HepG2 (cell line): ENCODE measurements around the gene STXBP2. TPM values are rescaled to one million over a fixed set of nuclear protein-coding genes. Genes with fewer than 3 reads are reported as not detected.

Experiments
- ATAC-seq: fragments of 200-7000 bp; cut with Tn5 transposase; 3 replicates; pipeline ENCODE4 v1.9.1; 2020; ENCODE audit warnings: mild to moderate bottlenecking, moderate library complexity
- BruUV-seq: library from RNA; stranded (reverse); fragments of 400-500 nt; replicated peaks from 2 replicates; lab custom pipeline; 2021; lab: Mats Ljungman, UMichigan
- CTCF ChIA-PET: fragments of 300-600 bp; formaldehyde crosslinking; extraction: SDS; loops from one replicate; lab custom pipeline; 2021; ENCODE audit warnings: low total read pairs, inconsistent platforms, low intra/inter-chr PET ratio; lab: Yijun Ruan, JAX
- POLR2A ChIA-PET: fragments of 350-600 bp; sonication (Branson Sonifier 250); formaldehyde crosslinking; loops from one replicate; lab custom pipeline; 2020; ENCODE audit warnings: antibody characterized with exemption, inconsistent platforms; lab: Yijun Ruan, JAX
- DNase-seq: peaks from one replicate; pipeline ENCODE4 v3.0.0-alpha.2; 2015; ENCODE audit warnings: low spot score
- FAIRE-seq: peaks from 3 replicates; lab custom pipeline; 2011; peaks lifted over from hg19 to GRCh38; lab: Jason Lieb, UNC
- H2AFZ ChIP-seq: one replicate; pipeline ENCODE4 v1.6.1; 2011; ENCODE audit warnings: low read length, inconsistent platforms
- H3K27ac ChIP-seq: fragments of 300-600 bp; 3 replicates; pipeline ENCODE4 v1.8.0; 2011; ENCODE audit warnings: mixed run types, mild to moderate bottlenecking, mixed read lengths, low read length, inconsistent platforms; ENCODE audit not compliant: insufficient read depth; ENCODE audit errors: extremely low read length
- H3K27me3 ChIP-seq, 2 experiments: fragments of 200-600 bp in 1 of 2; 2 replicates in 1 of 2; 3 replicates in 1 of 2; pipeline versions ENCODE4 v1.6.0 to v1.8.0; 2011; ENCODE audit warnings: low read length in 2 of 2, mild to moderate bottlenecking in 2 of 2, moderate library complexity in 2 of 2, inconsistent platforms in 1 of 2; ENCODE audit not compliant: insufficient read depth in 2 of 2, control insufficient read depth in 1 of 2
- H3K36me3 ChIP-seq, 2 experiments: fragments of 200-600 bp in 1 of 2; replicated peaks in 1 of 2; 2 replicates in 1 of 2; 3 replicates in 1 of 2; pipeline versions ENCODE4 v1.5.1 to v1.8.0; 2011; ENCODE audit warnings: low read length in 2 of 2, inconsistent platforms in 1 of 2; ENCODE audit not compliant: insufficient read depth in 2 of 2, control insufficient read depth in 1 of 2
- H3K4me1 ChIP-seq: 2 replicates; pipeline ENCODE4 v1.5.1; 2012; ENCODE audit warnings: low read length, inconsistent platforms; ENCODE audit not compliant: insufficient read depth
- H3K4me2 ChIP-seq: 2 replicates; pipeline ENCODE4 v1.6.0; 2011; ENCODE audit warnings: low read depth, low read length, inconsistent platforms
- H3K4me3 ChIP-seq, 3 experiments: fragments of 200-600 bp in 1 of 3; sonication (generic), shearing (Covaris generic) in 1 of 3; replicated peaks in 1 of 3; 2 replicates each; pipeline ENCODE4 v1.5.1; 2011 to 2016; ENCODE audit warnings: low read length in 3 of 3, inconsistent platforms in 2 of 3, low read depth in 2 of 3, mild to moderate bottlenecking in 2 of 3, control low read depth in 1 of 3, mixed read lengths in 1 of 3; ENCODE audit not compliant: insufficient read depth in 1 of 3
- H3K79me2 ChIP-seq: one replicate; pipeline ENCODE4 v1.6.1; 2011; ENCODE audit warnings: low read length, inconsistent platforms; ENCODE audit not compliant: insufficient read depth
- H3K9ac ChIP-seq: 2 replicates; pipeline ENCODE4 v1.6.0; 2011; ENCODE audit warnings: mild to moderate bottlenecking, low read depth, low read length, inconsistent platforms; ENCODE audit not compliant: insufficient read depth
- H3K9me3 ChIP-seq: 2 replicates; pipeline ENCODE4 v1.5.1; 2012; ENCODE audit warnings: mild to moderate bottlenecking, low read length
- H4K20me1 ChIP-seq: 2 replicates; pipeline ENCODE4 v1.6.0; 2011; ENCODE audit warnings: inconsistent platforms, mild to moderate bottlenecking, low read length, moderate library complexity; ENCODE audit not compliant: insufficient read depth
- CBFB ChIP-seq: sonication (generic); formaldehyde crosslinking; IDR thresholded peaks from 2 replicates; pipeline ENCODE4 v1.4.0; 2020; ENCODE audit warnings: missing genetic modification reagents
- GATAD2A ChIP-seq: IDR thresholded peaks from 2 replicates; pipeline ENCODE4 v1.6.1; 2016
- HNF4G ChIP-seq, 2 experiments: sonication (generic) in 1 of 2; formaldehyde crosslinking in 1 of 2; IDR thresholded peaks; 2 replicates each; pipeline versions ENCODE4 v1.4.0 to v1.6.1; 2011 to 2020; ENCODE audit warnings: borderline replicate concordance in 2 of 2, low read depth in 2 of 2, mild to moderate bottlenecking in 2 of 2, low read length in 1 of 2, missing genetic modification reagents in 1 of 2, moderate library complexity in 1 of 2
- MAFF ChIP-seq: IDR thresholded peaks from 2 replicates; pipeline ENCODE4 v1.6.1; 2011; ENCODE audit warnings: low read depth, low read length, improper control_type of control experiment
- REST ChIP-seq, 2 experiments: IDR thresholded peaks; 2 replicates each; pipeline ENCODE4 v1.6.1; 2011 to 2012; ENCODE audit warnings: low read length in 2 of 2, borderline replicate concordance in 1 of 2, low read depth in 1 of 2, mild to moderate bottlenecking in 1 of 2, moderate library complexity in 1 of 2
- TBL1XR1 ChIP-seq: fragments of 150-350 bp; IDR thresholded peaks from 2 replicates; pipeline ENCODE4 v1.6.1; 2014; ENCODE audit warnings: borderline replicate concordance, low read length; ENCODE audit not compliant: partially characterized antibody
- UBTF ChIP-seq: sonication (generic); formaldehyde crosslinking; IDR thresholded peaks from 2 replicates; pipeline ENCODE4 v1.4.0; 2020; ENCODE audit warnings: mild to moderate bottlenecking, missing genetic modification reagents
- ZBTB10 ChIP-seq: sonication (generic); formaldehyde crosslinking; IDR thresholded peaks from 2 replicates; pipeline ENCODE4 v1.4.0; 2020; ENCODE audit warnings: missing genetic modification reagents, borderline replicate concordance
- ZNF619 ChIP-seq: sonication (generic); formaldehyde crosslinking; IDR thresholded peaks from 2 replicates; pipeline ENCODE4 v1.4.0; 2020; ENCODE audit warnings: mild to moderate bottlenecking, missing genetic modification reagents
- WGBS: methylation state at CpG from one replicate; pipeline ENCODE4 v1.1.6; 2017; ENCODE audit warnings: low lambda C conversion rate; 5-methylcytosine and 5-hydroxymethylcytosine counted together
- in situ Hi-C: cut with HindIII; loops from 2 replicates; pipeline ENCODE4 v1.10.0; 2017; ENCODE audit warnings: low pct_unique_long_range_greater_than_20kb; ENCODE audit not compliant: extremely low pct_ligation_motif_present
- intact Hi-C: fragments of 100-400 bp; cut with micrococcal nuclease; formaldehyde crosslinking; loops from one replicate; pipeline ENCODE4 v1.10.0; 2022; ENCODE audit not compliant: unreplicated experiment
- polyA plus RNA-seq, 8 experiments: library from polyadenylated mRNA; depleted of rRNA in 3 of 8; stranded (reverse) in 7 of 8; unstranded in 1 of 8; fragments of >200 nt; fragmentation: Illumina TruSeq in 4 of 8; extraction: Trizol in 4 of 8; gene quantifications; 2 replicates each; pipeline versions ENCODE4 v1.2.1 to v1.2.3, GENCODE V29; 2011 to 2016; ENCODE audit warnings: low read depth in 4 of 8, missing spikeins in 1 of 8, mixed read lengths in 1 of 8; ENCODE audit not compliant: insufficient read depth in 1 of 8
- total RNA-seq, 5 experiments: library from RNA; depleted of rRNA; stranded (reverse); fragments of >200 nt; fragmentation: Illumina TruSeq; extraction: Trizol; gene quantifications; 2 replicates each; pipeline ENCODE4 v1.2.3, GENCODE V29; 2016; ENCODE audit warnings: low read depth in 1 of 5

The STXBP2 gene
- total and polyA plus RNA-seq, 2 of the 13 experiments (the other 11 are each of a cell fraction or from before 2014, with no cell fraction given): 22.8 to 40.1 TPM

GRCh38 chr19:7596211-7596937 lies 40.5 kb upstream of the STXBP2 start:
- WGBS: 3% methylated on average over 17 of the region's 70 CpGs
- Histone ChIP-seq H3K79me2 (peaks cover 36% of the 10 kb centered on the region), H3K4me2 (peak overlapping the region; percentile 89), H3K27me3 (no peaks in the 10 kb centered on the region), H3K4me3 (peak overlapping the region; percentile 71 to 98 (median 93)), H3K4me1 (peaks cover 56% of the 10 kb centered on the region), H2AFZ (no peak overlapping the region), H4K20me1 (peaks cover 31% of the 10 kb centered on the region), H3K36me3 (peaks cover 2 to 8% of the 10 kb centered on the region in 2 experiments; a peak in 2 of 5 replicates), H3K27ac (peak overlapping the region; percentile 74), H3K9ac (peak overlapping the region; percentile 86), H3K9me3 (no peaks in the 10 kb centered on the region)
- ATAC-seq (peak; percentile 17; the same call in 2 of the 3 replicates), FAIRE-seq (no peak), DNase-seq (no peak)
- in situ Hi-C loops (no loop called here), intact Hi-C loops (no loop called here)
- ChIA-PET POLR2A (interaction anchor here (1.3 to 2.5 kb wide), 5 partner anchors 9 to 60 kb away, joined by 4 to 21 read pairs (median 12); partner anchors contain the start of genes PET100, STXBP2 and XAB2), CTCF (no interaction called here)
- BruUV-seq: no TSS peak
- TF ChIP-seq TBL1XR1: no peak
- no peak for TF ChIP-seq GATAD2A
- peak; percentile 28; the same call in 1 of the 2 replicates for TF ChIP-seq UBTF (CRISPR knock-in tag)
- peak; percentile 82 for TF ChIP-seq HNF4G (IDR thresholded peaks at IDR 0.05; ENCODE audit: borderline replicate concordance, low read depth, low read length)
- TF ChIP-seq HNF4G (CRISPR knock-in tag; IDR thresholded peaks at IDR 0.05; ENCODE audit: borderline replicate concordance, low read depth): peak; percentile 39; the same call in 1 of the 2 replicates
- 0 out of 2 replicates have a peak, but pooled peaks have one; percentile 43 for TF ChIP-seq ZNF619 (CRISPR knock-in tag)
- TF ChIP-seq MAFF: no peak
- no peak for TF ChIP-seq CBFB
- no peak for TF ChIP-seq REST (IDR thresholded peaks at IDR 0.05; ENCODE audit: borderline replicate concordance in 1 of 2, low read depth in 1 of 2, low read length in 2 of 2)
- TF ChIP-seq ZBTB10: 0 out of 2 replicates have a peak, but pooled peaks have one; percentile 16
